GM21737 (cell line): ENCODE results near the gene POMGNT1.
A peak's percentile ranks its signal among the peaks of the same experiment; 100 is the strongest.
"Not testable (repeated sequence)": the region's sequence is repeated elsewhere in the genome, so short reads cannot be mapped to it uniquely, and the experiment has no call there.

Experiments
- ATAC-seq: cut with Tn5 transposase; IDR thresholded peaks from one replicate; pipeline ENCODE4 v1.9.1; 2021; ENCODE audit warnings: mild to moderate bottlenecking, moderate library complexity; ENCODE audit not compliant: unreplicated experiment

Gene POMGNT1

DNA sequence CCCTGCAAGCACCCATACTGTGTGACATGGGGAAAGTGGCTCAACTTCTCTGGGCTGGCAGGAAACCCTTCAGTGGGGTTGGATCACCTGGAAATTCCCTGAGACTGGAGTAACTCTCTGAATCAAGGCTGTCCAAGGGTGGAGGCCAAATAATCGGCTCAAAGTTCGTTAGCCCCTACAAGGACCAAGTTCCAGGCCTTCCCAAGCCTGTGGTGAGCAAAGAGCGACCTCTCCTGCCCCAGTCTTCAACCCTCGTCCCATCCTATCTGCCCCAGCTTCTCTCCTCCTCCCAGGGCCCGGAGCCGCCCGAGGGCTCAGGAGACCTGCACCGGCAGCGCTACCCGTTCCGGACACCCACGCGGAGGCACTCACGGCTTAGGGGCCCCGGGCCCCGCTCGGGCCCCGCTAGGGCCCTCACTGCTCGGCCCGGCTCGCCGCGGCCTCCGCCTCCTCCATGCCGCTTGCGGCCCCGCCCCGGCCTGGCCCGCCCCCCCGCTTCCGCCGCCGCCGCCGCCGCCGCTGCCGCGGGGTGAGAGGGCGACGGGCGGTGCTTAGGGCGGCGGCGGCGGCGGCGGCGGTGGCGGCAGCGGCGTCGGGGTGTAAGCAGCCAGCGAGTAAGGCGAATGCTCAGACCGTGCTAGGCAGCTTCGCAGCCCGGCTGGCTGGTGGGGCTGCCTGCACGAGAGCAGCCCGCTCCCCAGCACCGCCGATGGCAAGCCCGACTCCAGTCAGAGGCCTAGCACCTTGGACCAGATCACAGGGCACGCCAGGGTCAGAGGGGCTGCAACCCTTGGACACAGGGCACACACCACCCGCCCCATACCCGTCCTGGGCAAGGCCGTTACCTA, at the start of gene POMGNT1:
Gene POMGNT1, minus strand, starts transcription at position 471 of the 848 bp plus-strand sequence. CDS start 613 bp downstream, outside the sequence.
- peak; percentile 80 for ATAC-seq

GRCh38 chr1:46247436-46248121, 49.3 kb upstream of the POMGNT1 start, which contains the start of gene RAD54L:
Gene RAD54L, plus strand, starts transcription at chr1:46247763. Its CDS starts 643 bp downstream, at chr1:46248406.
- peak; percentile 93 for ATAC-seq

GRCh38 chr1:46246548-46247435, 48.6 kb upstream of the POMGNT1 start:
- peak; percentile 54 for ATAC-seq

DNA sequence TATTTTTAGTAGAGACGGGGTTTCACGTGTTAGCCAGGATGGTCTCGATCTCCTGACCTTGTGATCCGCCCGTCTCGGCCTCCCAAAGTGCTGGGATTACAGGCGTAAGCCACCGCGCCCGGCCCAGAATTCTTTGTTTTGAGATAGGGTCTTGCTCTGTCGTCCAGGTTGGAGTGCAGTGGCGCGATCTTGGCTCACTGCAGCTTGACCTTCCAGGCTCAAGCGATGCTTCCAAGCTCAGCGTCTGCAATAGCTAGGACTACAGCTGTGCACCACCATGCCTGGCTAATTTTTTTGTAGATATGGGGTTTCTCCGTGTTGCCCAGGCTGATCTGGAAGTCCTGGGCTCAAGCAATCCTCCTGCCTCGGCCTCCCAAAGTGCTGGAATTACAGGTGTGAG, 47.9 kb upstream of the POMGNT1 start:
- not testable (repeated sequence) for ATAC-seq

DNA sequence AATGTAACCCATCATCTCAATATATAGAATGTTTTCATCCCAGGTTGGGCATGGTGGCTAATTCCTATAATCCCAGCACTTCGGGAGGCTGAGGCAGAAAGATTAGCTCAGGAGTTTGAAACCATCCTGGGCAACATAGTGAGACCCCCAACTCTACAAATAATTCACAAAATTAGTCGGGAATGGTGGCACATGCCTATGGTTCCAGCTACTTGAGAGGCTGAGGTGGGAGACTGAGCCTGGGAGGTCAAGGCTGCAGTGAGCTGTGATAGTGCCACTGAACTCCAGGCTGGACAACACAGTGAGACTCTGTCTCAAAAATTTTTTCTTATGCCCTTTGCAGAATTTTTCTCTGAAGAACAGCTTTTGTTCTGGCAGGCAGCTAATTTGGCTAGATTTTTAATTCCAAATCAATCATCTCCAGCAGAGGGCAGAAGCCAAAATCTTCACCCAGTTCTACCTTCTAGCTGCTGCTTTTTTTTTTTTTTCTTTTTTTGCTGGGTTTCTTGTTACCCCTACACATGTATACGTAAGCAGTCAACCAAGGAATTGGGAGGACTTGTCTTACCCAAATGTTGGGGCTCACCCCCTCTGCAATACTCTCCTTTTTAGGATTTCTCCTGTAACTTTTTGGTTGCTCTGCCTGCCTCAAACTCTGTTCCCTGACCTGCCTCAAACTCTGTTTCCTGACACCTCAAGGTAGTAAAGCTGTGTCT, 46.6 kb upstream of the POMGNT1 start:
- ATAC-seq = no peak

- ATAC-seq = not testable (repeated sequence)
Observed at GRCh38 chr1:46243831-46244230, 45.6 kb upstream of the POMGNT1 start.

DNA sequence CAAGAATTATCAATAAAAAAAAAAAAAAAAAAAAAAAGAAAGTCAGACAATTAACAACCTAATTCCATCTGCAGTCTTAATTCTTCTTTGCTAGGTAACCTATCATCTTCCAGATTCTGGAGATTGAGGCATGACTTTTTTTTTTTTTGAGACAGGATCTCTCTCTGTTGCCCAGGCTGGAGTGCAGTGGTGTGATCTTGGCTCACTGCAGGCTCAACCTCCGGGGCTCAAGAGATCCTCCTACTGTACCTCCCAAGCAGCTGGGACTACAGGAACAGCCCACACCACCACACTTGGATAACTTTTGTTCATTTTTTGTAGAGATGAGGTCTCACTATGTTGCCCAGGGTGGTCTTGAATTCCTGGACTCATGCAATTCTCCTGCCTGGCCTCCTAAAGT, 44.7 kb upstream of the POMGNT1 start:
- no peak for ATAC-seq

- not testable (repeated sequence) for ATAC-seq
Observed at GRCh38 chr1:46241733-46242132, 43.5 kb upstream of the POMGNT1 start.

DNA sequence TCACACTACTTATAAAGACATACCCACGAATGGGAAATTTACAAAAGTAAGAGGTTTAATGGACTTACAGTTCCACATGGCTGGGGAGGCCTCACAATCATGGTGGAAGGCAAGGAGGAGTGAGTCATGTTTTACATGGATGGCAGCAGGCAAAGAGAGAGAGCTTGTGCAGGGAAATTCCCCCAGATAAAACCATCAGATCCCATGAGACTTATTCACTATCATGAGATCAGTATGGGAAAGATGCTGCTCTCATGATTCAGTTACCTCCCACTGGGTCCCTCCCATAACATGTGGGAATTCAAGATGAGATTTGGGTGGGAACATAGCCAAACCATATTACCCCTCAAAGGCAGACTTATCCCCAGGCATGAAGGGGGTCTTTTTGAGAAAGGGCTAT, 40.6 kb upstream of the POMGNT1 start:
- ATAC-seq = not testable (repeated sequence)

- ATAC-seq = no peak
Observed at GRCh38 chr1:46236882-46237281, 38.6 kb upstream of the POMGNT1 start.

GRCh38 chr1:46231231-46231630, 33.0 kb upstream of the POMGNT1 start:
- ATAC-seq = not testable (repeated sequence)

DNA sequence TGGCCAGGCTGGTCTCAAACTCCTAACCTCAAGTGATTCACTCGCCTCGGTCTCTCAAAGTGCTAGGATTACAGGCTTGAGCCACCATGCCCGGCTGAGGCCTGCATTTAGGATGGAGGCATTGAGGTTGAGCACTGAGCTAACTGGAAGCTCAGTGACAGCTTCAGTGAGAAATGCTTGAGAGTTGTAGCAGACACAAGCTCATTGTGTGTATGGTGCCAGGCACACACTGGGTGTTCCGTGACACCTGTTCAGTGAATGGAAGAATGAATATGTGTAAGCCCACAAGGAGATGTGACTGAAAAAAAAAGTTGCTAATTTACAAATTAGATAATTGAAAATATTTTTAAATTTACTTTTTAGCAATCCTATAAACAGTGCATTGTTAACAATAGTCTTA, 26.7 kb upstream of the POMGNT1 start:
- ATAC-seq = no peak

- ATAC-seq = peak; percentile 73
Observed at GRCh38 chr1:46223472-46223943, 25.3 kb upstream of the POMGNT1 start.

GRCh38 chr1:46223055-46223454, 24.8 kb upstream of the POMGNT1 start:
- not testable (repeated sequence) for ATAC-seq

GRCh38 chr1:46221749-46222148, 23.5 kb upstream of the POMGNT1 start:
- no peak for ATAC-seq

- no peak for ATAC-seq
Observed at GRCh38 chr1:46220808-46221207, 22.6 kb upstream of the POMGNT1 start.

- ATAC-seq = no peak
Observed at GRCh38 chr1:46219551-46220520, 21.6 kb upstream of the POMGNT1 start.

- no peak for ATAC-seq
Observed at GRCh38 chr1:46218443-46218842, 20.2 kb upstream of the POMGNT1 start.

- no peak for ATAC-seq
Observed at GRCh38 chr1:46215504-46215903, 17.3 kb upstream of the POMGNT1 start.
